ENCODE measurements around the gene RBMS3. TPM values are rescaled to one million over a fixed set of nuclear protein-coding genes. Genes with fewer than 3 reads are reported as not detected.
"Not testable (repeated sequence)": the region's sequence is repeated elsewhere in the genome, so short reads cannot be mapped to it uniquely, and the experiment has no call there.

RBMS3 gene
- polyA plus RNA-seq, 4 donors = 13.9 to 15.7 (median 14.1) TPM

DNA sequence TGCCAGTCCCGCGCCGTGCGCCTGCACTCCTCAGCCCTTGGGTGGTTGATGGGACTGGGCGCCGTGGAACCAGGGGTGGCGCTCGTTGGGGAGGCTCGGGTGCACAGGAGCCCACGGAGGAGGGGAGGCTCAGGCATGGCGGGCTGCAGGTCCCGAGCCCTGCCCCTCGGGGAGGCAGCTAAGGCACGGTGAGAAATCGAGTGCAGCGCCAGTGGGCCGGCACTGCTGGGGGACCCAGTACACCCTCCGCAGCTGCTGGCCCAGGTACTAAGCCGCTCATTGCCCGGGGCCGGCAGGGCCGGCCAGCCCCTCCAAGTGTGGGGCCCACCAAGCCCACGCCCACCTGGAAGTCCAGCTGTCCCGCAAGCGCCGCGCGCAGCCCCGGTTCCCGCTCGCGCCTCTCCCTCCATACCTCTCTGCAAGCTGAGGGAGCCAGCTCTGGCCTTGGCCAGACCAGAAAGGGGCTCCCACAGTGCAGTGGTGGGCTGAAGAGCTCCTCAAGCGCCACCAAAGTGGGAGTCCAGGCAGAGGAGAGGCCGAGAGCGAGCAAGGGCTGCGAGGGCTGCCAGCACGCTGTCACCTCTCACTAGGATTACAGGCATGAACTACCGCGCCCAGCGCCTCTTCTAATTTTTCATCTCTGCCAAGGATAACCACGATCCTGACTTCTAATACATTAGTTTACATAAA lies 192.8 kb downstream of the RBMS3 start:
- not testable (repeated sequence) for DNase-seq (ENCODE audit: low read depth in 4 of 4, low spot score in 2 of 4)

- DNase-seq (ENCODE audit: low read depth in 4 of 4, low spot score in 2 of 4) = no peak
These were observed 194.5 kb downstream of the RBMS3 start for GRCh38 chr3:29475305-29475840.

DNA sequence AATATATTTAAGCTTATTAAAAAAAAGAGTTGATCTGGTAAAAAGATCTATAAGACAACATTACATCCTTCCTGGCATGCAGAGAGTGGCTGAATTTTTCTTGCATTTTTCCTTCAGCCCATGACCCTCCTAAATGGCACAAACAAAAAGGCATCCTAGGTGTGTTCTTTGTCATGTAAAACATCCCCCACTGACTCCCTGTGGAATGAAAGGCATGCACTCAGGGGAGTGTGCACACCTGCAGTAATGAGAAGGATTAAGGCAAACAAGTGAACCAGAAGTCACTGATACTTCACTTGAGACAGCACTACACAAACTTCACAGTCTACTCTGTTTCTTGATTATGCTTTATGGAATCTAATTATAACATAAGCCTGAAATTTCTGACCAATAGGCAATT lies 195.0 kb downstream of the RBMS3 start:
- DNase-seq (ENCODE audit: low read depth in 4 of 4, low spot score in 2 of 4) = no peak

GRCh38 chr3:29478611-29479010 lies 197.7 kb downstream of the RBMS3 start:
- no peak for DNase-seq (ENCODE audit: low read depth in 4 of 4, low spot score in 2 of 4)

- DNase-seq (ENCODE audit: low read depth in 4 of 4, low spot score in 2 of 4) = no peak
These were observed 200.4 kb downstream of the RBMS3 start for GRCh38 chr3:29481249-29481648.

- no peak for DNase-seq (ENCODE audit: low read depth in 4 of 4, low spot score in 2 of 4)
These were observed 201.3 kb downstream of the RBMS3 start for GRCh38 chr3:29481969-29482767.

GRCh38 chr3:29484633-29485032 lies 203.8 kb downstream of the RBMS3 start:
- no peak for DNase-seq (ENCODE audit: low read depth in 4 of 4, low spot score in 2 of 4)

- peak in 1 of 4 donors; percentile 12 for DNase-seq (ENCODE audit: low read depth in 4 of 4, low spot score in 2 of 4)
These were observed 205.2 kb downstream of the RBMS3 start for GRCh38 chr3:29486096-29486495.

DNA sequence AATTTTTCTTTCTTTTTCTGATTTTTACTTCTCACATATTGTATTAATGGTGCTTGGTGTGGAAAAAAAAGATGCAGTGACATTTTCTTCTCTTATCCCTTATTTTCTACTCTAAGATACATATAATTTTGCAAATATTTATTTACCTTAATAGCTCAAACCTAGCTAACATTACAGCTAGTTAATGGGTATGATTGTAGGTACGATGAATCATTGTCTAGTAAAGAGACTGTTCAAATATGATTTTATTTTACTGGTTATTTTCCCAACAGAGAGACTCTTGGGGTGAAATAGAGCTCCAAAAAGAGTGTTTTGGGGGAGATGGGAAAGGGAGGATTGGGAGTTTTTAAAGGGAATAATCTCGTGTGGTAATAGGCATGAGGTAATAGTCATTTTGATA lies 206.0 kb downstream of the RBMS3 start:
- no peak for DNase-seq (ENCODE audit: low read depth in 4 of 4, low spot score in 2 of 4)

- no peak for DNase-seq (ENCODE audit: low read depth in 4 of 4, low spot score in 2 of 4)
These were observed 208.1 kb downstream of the RBMS3 start for GRCh38 chr3:29488922-29489321.

DNA sequence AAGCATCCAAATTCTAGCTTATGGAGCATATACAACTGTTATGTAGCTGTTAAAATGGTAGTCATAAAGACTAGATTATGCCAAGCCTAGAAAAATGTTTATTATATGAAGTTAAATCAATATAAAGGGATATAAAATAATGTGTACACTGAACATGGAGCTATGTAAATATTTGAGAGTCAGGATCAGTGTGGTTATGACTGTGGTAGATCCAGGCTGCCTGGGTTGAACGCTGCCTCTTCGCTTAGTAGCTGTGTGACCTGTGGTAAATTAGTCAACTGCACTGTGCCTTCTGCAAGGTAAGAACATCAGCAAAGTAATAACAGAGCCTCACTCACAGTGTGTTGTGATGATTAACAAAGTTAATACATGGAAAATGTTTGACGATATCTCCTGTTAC lies 212.2 kb downstream of the RBMS3 start:
- DNase-seq (ENCODE audit: low read depth in 4 of 4, low spot score in 2 of 4) = no peak

DNA sequence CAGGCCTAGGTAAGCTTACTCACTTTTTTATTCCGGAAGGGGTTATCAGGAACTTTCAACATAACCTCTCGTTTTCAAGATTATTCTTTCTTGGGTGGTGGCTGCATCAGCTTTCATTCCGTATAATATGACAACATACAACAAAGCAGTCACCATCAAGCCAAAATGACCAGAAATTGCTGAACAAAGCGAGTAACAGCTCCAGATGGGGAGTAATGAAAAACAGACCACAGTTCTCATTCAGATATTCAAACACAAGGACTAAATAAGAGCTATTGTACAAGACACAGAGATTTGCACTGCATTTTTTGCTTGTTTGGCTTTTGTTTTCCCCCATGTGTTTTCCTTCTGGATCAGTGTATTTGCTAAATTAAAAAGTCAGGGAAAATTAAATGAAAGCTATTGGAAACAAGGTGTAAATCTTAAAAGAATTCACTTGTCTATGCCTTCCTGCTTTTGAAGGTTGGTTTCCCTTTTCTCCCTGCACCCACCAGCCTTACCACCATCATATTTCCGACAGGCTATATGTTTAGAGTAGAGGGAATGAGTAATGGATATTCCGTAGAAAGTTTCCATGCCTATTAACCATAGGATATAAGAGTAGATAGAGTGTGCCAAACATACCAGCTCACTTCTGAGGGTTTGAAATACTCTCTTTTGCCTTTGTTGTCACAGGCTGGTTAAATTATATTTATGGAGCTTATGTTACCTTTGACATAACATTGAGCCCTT lies 213.6 kb downstream of the RBMS3 start:
- no peak for DNase-seq (ENCODE audit: low read depth in 4 of 4, low spot score in 2 of 4)

- DNase-seq (ENCODE audit: low read depth in 4 of 4, low spot score in 2 of 4) = no peak
These were observed 216.4 kb downstream of the RBMS3 start for GRCh38 chr3:29497282-29497681.

- DNase-seq (ENCODE audit: low read depth in 4 of 4, low spot score in 2 of 4) = no peak
These were observed 221.9 kb downstream of the RBMS3 start for GRCh38 chr3:29502771-29503170.

- no peak for DNase-seq (ENCODE audit: low read depth in 4 of 4, low spot score in 2 of 4)
These were observed 222.4 kb downstream of the RBMS3 start for GRCh38 chr3:29503314-29503713.

DNA sequence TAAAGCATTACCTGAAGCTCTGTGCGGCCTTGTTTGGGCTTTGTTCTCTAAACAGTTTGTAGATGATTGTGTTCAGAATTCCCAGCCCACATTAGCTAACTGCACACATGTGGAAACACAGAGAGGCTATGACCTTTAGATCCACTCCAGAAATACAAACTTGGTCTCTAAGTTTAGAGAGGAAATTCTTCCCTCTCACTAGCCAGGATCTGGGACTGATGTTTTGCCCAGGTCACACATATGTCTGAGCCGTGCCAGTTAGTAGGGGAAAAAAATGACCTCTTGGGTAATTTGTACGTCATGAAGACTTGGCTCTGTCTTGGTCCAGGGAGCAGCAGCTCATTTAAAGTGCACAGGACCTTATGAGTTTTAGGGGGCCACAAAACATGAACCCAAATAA lies 223.1 kb downstream of the RBMS3 start:
- DNase-seq (ENCODE audit: low read depth in 4 of 4, low spot score in 2 of 4) = no peak

DNA sequence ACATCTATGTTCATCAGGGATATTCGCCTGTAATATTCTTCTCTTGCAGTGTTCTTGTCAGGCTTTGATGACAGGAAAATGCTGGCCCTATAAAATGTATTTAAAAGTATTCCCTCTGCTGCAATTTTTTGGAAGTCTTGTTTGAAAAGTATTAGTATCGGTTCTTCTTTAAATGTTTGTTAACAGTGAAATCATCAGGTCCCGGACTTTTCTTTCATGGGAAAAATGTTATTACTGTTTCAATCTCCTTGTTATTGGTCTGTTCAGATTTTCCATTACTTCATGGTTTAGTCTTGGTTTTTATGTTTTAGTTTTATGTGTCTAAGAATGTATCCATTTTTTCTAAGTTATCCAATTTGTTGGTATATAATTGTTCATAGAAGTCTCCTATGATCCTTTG lies 225.6 kb downstream of the RBMS3 start:
- DNase-seq (ENCODE audit: low read depth in 4 of 4, low spot score in 2 of 4) = no peak

DNA sequence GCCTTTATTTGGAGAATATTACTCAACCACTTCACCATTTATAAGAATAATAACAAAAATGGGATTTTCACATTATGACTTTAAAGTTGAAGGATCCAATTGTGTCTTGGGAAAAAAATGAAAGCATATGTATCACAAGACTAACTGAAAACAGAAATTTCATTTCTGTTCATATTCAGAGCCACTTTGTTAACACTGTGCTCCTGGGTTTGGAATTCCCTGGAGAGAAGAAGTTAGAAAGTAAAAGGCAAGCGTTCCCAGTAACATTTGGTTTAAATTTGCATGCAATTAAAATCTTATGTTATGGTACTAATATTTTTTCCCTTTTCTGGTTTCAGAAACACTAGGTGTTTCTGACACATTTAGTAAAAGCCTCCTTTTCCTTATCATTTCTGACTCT lies 230.8 kb downstream of the RBMS3 start:
- no peak for DNase-seq (ENCODE audit: low read depth in 4 of 4, low spot score in 2 of 4)

GRCh38 chr3:29512641-29513040 lies 231.8 kb downstream of the RBMS3 start:
- no peak for DNase-seq (ENCODE audit: low read depth in 4 of 4, low spot score in 2 of 4)

- no peak for DNase-seq (ENCODE audit: low read depth in 4 of 4, low spot score in 2 of 4)
These were observed 232.4 kb downstream of the RBMS3 start for GRCh38 chr3:29513236-29513635.

DNA sequence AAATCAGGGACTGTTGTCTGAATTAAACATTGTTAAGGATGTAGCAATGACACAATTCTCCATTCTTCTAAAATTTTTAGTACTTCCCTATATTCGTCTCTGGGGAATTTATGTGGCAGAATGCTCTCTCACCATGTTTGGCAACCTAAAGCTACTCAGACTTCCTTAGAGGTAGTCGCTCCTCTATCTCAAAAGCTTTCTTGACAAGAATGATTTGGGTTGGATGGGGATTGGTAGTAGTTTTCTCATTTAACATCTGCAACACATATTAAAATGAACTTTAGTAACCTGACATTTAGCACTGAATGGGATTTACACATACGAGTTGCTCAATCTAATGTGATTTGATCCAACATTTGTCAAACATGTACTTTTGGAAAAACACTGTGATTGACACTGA lies 233.3 kb downstream of the RBMS3 start:
- DNase-seq (ENCODE audit: low read depth in 4 of 4, low spot score in 2 of 4) = no peak

Data from left renal cortex interstitium (tissue), 4 donors.